GM21717 (cell line): ENCODE results near the gene NSF.

Experiments
- ATAC-seq: cut with Tn5 transposase; IDR thresholded peaks from one replicate; pipeline ENCODE4 v1.9.1; 2021; ENCODE audit warnings: mild to moderate bottlenecking, moderate library complexity; ENCODE audit not compliant: unreplicated experiment

NSF gene

DNA sequence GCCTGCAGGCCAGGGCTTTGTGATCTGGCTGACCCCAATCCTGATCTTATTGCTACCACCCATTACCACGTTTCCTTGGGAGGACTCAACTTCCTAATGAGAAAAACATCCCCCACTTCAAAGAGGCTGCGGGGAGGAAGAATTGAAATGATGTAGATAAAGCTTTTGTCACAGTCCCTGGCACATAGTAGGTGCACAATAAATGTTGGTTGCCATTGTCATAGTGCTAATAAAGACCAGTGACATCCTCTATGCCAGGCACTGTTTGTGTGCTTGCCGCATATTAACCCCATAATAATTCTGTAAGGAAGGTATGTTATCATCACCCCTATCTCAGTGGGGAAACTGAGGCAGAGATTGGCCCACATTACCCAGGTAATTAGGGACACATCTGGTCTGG is 205.6 kb downstream of the NSF start:
- ATAC-seq = no peak

DNA sequence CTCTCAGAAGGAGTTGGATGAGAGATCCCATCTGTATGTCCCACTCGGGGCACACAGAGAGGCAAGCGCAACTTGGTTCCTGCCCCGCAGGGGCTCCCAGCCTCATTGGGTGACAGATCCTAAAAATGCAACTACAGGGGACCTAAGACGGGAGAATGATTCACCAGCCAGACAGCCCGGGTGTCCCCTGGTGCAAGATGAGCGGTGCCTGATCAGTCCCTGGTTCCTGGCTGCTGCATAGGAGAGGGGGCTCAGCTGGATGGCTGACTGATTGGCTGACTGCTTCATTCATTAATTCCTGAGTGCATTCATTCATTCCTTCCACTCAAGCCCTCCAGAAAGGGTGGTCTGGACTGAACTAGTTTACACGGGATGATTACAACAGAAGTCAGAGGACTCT is 206.1 kb downstream of the NSF start:
- no peak for ATAC-seq

DNA sequence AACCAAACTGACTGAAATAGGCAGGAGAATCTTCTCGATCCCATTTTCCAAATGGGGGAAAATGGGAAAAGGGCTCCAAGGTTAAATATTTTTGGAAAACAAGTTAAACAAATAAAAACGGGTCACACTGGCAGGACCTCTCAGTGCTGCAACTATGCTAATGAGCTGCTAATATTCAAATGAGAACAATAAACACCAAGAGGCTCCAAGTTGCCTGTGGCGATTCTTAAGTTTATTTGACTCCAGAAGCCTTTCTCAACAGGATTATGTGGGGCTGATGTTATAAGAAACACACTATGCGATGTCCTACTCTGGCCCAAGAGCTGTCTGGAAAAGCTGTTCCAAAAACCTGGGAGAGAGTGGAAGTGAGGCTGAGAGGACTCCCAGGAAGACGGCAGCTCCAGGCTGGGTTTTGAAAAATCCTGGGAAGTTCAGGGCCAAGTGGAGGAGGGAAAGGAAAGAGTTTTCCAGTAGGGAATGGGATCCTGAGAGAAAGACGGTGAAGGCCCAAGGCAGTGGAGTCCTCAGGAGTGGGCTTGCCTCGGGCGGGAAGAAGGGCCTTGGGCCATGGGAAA is 206.6 kb downstream of the NSF start:
- ATAC-seq = no peak

DNA sequence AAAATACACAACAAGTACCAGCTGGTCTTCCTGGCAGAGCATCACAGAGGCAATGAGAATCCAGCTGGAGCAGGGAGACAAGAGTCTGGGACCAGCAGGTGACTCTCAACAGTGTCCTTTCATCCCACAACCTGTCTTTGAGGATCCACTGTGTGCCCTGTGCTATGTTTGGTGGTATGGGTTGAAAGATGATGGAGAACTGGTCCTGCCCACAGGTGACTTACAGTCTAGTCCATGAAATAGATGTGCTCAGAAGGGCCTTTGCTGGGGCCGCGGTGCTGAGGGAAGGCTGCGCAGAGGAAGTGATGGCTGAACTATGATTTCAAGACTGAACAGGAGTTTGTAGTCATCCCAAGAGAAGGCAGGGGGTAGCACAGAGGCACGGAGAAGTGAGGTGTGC is 210.1 kb downstream of the NSF start:
- ATAC-seq = no peak

DNA sequence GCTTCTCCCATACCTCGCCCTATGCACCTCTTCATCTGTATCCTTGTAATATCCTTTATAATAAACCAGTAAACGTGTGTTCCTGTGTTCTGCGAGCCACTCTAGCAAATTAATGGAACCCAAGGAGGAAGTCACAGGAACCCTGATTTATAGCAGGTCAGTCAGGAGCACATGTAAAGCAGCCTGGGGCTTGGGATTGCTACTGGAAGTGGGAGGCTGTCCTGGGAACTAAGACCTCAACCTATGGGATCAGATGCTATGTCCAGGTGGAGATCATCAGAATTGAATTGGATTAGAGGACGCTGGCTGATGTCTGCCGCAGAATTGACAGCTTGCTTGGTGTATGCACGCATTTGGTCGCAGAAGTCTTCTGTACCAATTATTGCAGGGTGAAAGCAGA is 212.3 kb downstream of the NSF start:
- ATAC-seq = no peak

DNA sequence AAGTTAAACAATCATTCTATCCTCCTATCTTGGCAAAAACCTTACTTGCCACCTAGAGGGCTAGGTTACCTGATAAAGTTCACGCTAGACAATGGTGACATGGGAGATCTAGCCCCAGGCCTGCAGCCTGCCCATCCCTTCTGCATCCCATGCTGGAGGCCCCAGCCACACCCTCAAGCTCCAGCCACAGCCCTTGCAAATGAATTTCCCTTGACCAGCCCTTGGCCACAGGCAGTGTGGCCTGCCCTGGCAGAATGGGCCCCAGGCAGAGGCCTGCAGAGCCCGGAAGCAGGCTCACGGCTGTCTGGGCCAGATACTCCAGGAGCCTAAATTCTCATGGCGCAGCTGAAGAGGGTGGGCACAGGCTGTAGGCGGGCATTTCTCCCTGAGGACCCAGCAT is 213.1 kb downstream of the NSF start:
- no peak for ATAC-seq

DNA sequence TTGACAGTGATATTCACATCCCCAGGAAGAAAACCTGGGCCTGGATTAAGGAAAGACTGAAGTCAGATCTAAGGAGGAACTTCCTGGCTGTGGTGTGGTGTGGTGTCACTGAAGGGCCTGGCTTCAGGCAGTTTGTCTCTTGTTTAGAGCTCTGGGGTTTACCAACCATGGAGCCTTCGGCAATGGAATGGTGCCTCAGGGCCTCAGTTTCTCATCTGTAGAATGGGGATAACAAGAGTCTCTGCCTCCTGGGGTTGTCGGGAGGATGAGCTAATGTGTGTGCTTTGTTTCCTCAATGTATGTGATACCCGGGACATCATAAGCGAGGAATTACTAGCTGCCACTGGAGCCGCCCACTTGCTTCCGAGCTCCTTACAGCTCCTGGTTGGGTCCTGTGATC is 215.3 kb downstream of the NSF start:
- no peak for ATAC-seq
